CD14-positive monocyte (primary cell): ENCODE measurements around the gene PIGZ. TPM values are rescaled to one million over a fixed set of nuclear protein-coding genes. Genes with fewer than 3 reads are reported as not detected.

Experiments
- DNase-seq, 3 donors: peaks; one replicate each; pipeline ENCODE4 v3.0.0-alpha.2; 2011 to 2022
- H2AFZ ChIP-seq: 2 replicates; pipeline ENCODE4 v1.6.0; 2012; ENCODE audit warnings: mild to moderate bottlenecking, low read depth, low read length, inconsistent platforms; ENCODE audit not compliant: insufficient read depth, poor library complexity, severe bottlenecking
- H3K27ac ChIP-seq, 2 donors: 1 replicate in 1 of 2; 2 replicates in 1 of 2; pipeline ENCODE4 v1.5.1; 2012 to 2013; ENCODE audit warnings: low read length in 2 of 2, control low read depth in 1 of 2, inconsistent platforms in 1 of 2, low read depth in 1 of 2, mild to moderate bottlenecking in 1 of 2
- H3K27me3 ChIP-seq, 2 donors: one replicate each; pipeline versions ENCODE4 v1.6.0 to v1.6.1; 2011 to 2013; ENCODE audit warnings: low read length in 2 of 2; ENCODE audit not compliant: control insufficient read depth in 2 of 2, insufficient read depth in 2 of 2
- H3K36me3 ChIP-seq, 2 donors: replicated peaks in 1 of 2; 1 replicate in 1 of 2; 2 replicates in 1 of 2; pipeline versions ENCODE4 v1.5.1 to v1.6.1; 2012 to 2013; ENCODE audit warnings: low read length in 2 of 2, control low read depth in 1 of 2, inconsistent platforms in 1 of 2, mild to moderate bottlenecking in 1 of 2; ENCODE audit not compliant: insufficient read depth in 2 of 2, control insufficient read depth in 1 of 2
- H3K4me1 ChIP-seq, 2 donors: 1 replicate in 1 of 2; 2 replicates in 1 of 2; pipeline versions ENCODE4 v1.5.1 to v1.6.1; 2012 to 2013; ENCODE audit warnings: low read length in 2 of 2, control low read depth in 1 of 2, inconsistent platforms in 1 of 2, mild to moderate bottlenecking in 1 of 2, moderate library complexity in 1 of 2; ENCODE audit not compliant: insufficient read depth in 2 of 2, control insufficient read depth in 1 of 2
- H3K4me2 ChIP-seq: replicated peaks from 2 replicates; pipeline ENCODE3; 2012; ENCODE audit warnings: low read length, moderate library complexity, mild to moderate bottlenecking; ENCODE audit not compliant: poor library complexity, severe bottlenecking; ENCODE audit errors: extremely low read depth
- H3K4me3 ChIP-seq, 3 experiments: fragments of 200-600 bp in 1 of 3; sonication (generic) in 1 of 3; replicated peaks in 1 of 3; 1 replicate in 2 of 3; 2 replicates in 1 of 3; pipeline ENCODE4 v1.5.1; 2011 to 2013; ENCODE audit warnings: low read length in 3 of 3, mild to moderate bottlenecking in 3 of 3, control low read depth in 2 of 3, low read depth in 2 of 3, inconsistent platforms in 1 of 3, moderate library complexity in 1 of 3
- H3K79me2 ChIP-seq: 2 replicates; pipeline ENCODE4 v1.6.0; 2012; ENCODE audit warnings: mild to moderate bottlenecking, control low read depth, inconsistent platforms, low read length, moderate library complexity; ENCODE audit not compliant: insufficient read depth
- H3K9ac ChIP-seq: 2 replicates; pipeline ENCODE4 v1.6.0; 2017; ENCODE audit warnings: low read length, mild to moderate bottlenecking; ENCODE audit not compliant: insufficient read depth, poor library complexity, severe bottlenecking
- H3K9me3 ChIP-seq, 2 donors: replicated peaks in 1 of 2; 1 replicate in 1 of 2; 2 replicates in 1 of 2; pipeline versions ENCODE4 v1.5.1 to v1.6.1; 2012 to 2013; ENCODE audit warnings: low read length in 2 of 2, control low read depth in 1 of 2; ENCODE audit not compliant: control insufficient read depth in 1 of 2, insufficient read depth in 1 of 2
- H4K20me1 ChIP-seq: 2 replicates; pipeline ENCODE4 v1.6.0; 2012; ENCODE audit warnings: mild to moderate bottlenecking, low read length, control low read depth, moderate library complexity; ENCODE audit not compliant: insufficient read depth
- H3K27ac Mint-ChIP-seq, 7 donors: one replicate each; pipeline ENCODE4 v1.8.0; 2020; ENCODE audit warnings: mild to moderate bottlenecking in 7 of 7, mixed read lengths in 7 of 7, moderate library complexity in 6 of 7, inconsistent platforms in 2 of 7
- H3K27me3 Mint-ChIP-seq, 3 donors: one replicate each; pipeline ENCODE4 v1.8.0; 2021 to 2022; ENCODE audit warnings: low read depth in 3 of 3, mild to moderate bottlenecking in 3 of 3, mixed read lengths in 3 of 3, moderate library complexity in 3 of 3, inconsistent platforms in 1 of 3
- H3K36me3 Mint-ChIP-seq, 2 donors: one replicate each; pipeline ENCODE4 v1.8.0; 2020; ENCODE audit warnings: mixed read lengths in 2 of 2, inconsistent platforms in 1 of 2, mild to moderate bottlenecking in 1 of 2
- H3K4me1 Mint-ChIP-seq: one replicate; pipeline ENCODE4 v1.8.0; 2020; ENCODE audit warnings: mild to moderate bottlenecking, mixed read lengths
- H3K4me3 Mint-ChIP-seq, 2 donors: one replicate each; pipeline ENCODE4 v1.8.0; 2020; ENCODE audit warnings: mild to moderate bottlenecking in 2 of 2, mixed read lengths in 2 of 2, moderate library complexity in 1 of 2
- H3K9me3 Mint-ChIP-seq, 7 donors: one replicate each; pipeline ENCODE4 v1.8.0; 2020 to 2022; ENCODE audit warnings: mixed read lengths in 7 of 7, mild to moderate bottlenecking in 6 of 7, moderate library complexity in 6 of 7, inconsistent platforms in 2 of 7
- WGBS: methylation state at CpG from one replicate; pipeline ENCODE4 v1.1.5; 2013; ENCODE audit warnings: missing lambda C conversion rate; ENCODE audit not compliant: insufficient coverage; 5-methylcytosine and 5-hydroxymethylcytosine counted together
- intact Hi-C, 2 donors: fragments of 100-400 bp; cut with micrococcal nuclease; formaldehyde crosslinking; loops; one replicate each; pipeline versions ENCODE4 v1.15.0 to v1.15.1; 2023
- polyA plus RNA-seq, 3 donors: library from polyadenylated mRNA; depleted of rRNA in 1 of 3; unstranded in 2 of 3; stranded (reverse) in 1 of 3; fragments of 300-500 nt in 2 of 3; fragments of >200 nt in 1 of 3; fragmentation: Illumina TruSeq in 2 of 3; gene quantifications; 1 replicate in 2 of 3; 2 replicates in 1 of 3; pipeline ENCODE4 v1.2.3, GENCODE V29; 2012 to 2021
- TF ChIP-seq, protein P1 (sequence below): fragments of 200-600 bp; IDR thresholded peaks from one replicate; pipeline ENCODE4 v1.8.0; 2022; ENCODE audit warnings: antibody characterized with exemption, mild to moderate bottlenecking

PIGZ gene
- polyA plus RNA-seq, 3 donors: 1.6 to 3.8 (median 1.9) TPM

DNA sequence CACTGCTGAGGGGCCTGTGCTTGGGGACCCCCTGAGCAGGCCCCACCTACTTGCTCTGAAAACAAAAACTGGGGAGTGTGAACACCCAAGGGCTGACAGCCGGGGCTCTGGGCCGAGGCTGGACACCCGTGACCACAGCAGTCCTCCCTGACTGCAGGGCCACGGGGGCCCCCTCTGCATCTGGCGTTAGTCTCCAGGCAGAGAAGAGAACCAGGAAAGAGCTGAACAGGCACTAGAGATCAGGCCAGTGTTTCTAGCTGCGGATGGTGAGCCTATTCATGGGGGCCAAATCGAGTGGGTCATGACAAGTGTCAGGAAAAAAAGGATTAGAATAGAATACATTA, 43.9 kb upstream of the PIGZ start:
- Mint-ChIP-seq H3K4me1 (peaks cover 2% of the 10 kb centered on the region), H3K27me3 (peaks cover 0 to 3% (median 0%) of the 10 kb centered on the region in 3 donors), H3K27ac (no peak overlapping the region), H3K4me3 (no peak overlapping the region), H3K9me3 (no peaks in the 10 kb centered on the region), H3K36me3 (no peaks in the 10 kb centered on the region)
- Histone ChIP-seq H3K4me1 (no peaks in the 10 kb centered on the region), H3K27me3 (no peaks in the 10 kb centered on the region), H3K9ac (no peak overlapping the region), H3K27ac (no peak overlapping the region), H3K9me3 (no peaks in the 10 kb centered on the region), H3K79me2 (no peaks in the 10 kb centered on the region), H3K4me3 (no peak overlapping the region), H2AFZ (no peak overlapping the region), H3K4me2 (no peak overlapping the region), H4K20me1 (no peaks in the 10 kb centered on the region), H3K36me3 (no peaks in the 10 kb centered on the region)
- no peak for DNase-seq
- intact Hi-C loops: no loop called here
- WGBS: 86% methylated on average over 5 of the region's 7 CpGs
- TF ChIP-seq, protein P1, sequence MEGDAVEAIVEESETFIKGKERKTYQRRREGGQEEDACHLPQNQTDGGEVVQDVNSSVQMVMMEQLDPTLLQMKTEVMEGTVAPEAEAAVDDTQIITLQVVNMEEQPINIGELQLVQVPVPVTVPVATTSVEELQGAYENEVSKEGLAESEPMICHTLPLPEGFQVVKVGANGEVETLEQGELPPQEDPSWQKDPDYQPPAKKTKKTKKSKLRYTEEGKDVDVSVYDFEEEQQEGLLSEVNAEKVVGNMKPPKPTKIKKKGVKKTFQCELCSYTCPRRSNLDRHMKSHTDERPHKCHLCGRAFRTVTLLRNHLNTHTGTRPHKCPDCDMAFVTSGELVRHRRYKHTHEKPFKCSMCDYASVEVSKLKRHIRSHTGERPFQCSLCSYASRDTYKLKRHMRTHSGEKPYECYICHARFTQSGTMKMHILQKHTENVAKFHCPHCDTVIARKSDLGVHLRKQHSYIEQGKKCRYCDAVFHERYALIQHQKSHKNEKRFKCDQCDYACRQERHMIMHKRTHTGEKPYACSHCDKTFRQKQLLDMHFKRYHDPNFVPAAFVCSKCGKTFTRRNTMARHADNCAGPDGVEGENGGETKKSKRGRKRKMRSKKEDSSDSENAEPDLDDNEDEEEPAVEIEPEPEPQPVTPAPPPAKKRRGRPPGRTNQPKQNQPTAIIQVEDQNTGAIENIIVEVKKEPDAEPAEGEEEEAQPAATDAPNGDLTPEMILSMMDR: no peak

DNA sequence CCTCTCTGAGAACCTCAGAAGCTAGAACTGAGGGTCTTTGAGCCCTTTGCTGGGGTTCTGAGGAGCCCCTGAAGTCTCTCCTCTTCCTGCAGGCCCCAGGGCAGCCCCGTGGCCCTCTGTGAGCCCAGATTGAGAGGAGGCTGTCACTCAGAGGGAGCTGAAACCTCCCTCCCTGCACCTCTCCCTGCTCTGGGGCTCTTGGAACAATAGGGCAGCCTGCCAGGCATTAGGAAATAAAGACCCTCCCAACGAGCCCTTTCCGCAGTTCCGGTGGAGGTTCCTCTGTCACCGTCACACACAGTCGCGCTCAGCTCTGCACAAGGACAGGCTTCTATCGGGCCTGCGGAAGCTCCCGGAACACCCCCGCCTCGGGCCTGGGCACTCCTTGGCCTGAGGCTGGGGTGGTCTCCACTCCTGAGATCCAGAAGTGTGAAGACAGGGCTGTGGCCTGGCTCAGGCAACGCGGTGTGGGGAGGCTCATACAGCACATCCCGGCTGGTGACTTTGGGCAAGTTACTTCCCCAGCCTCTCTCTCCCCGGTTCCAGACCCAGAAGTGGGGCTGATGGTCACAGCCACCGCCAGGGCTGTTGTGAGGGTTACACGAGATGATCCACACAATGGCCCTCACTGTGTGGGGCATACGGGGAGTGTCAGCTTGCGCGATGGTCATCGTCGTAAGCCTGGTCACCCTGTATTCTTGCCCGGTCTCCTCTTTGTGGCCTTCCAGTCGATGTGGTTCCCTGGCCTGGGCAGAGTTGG, 43.3 kb upstream of the PIGZ start:
- Mint-ChIP-seq H3K27me3 (peaks cover 0 to 3% (median 0%) of the 10 kb centered on the region in 3 donors), H3K4me3 (no peak overlapping the region), H3K9me3 (no peaks in the 10 kb centered on the region), H3K27ac (no peak overlapping the region), H3K36me3 (no peaks in the 10 kb centered on the region), H3K4me1 (peaks cover 2% of the 10 kb centered on the region)
- no peaks in the 10 kb centered on the region for H4K20me1 ChIP-seq
- H3K79me2 ChIP-seq: no peaks in the 10 kb centered on the region
- no peak overlapping the region for H3K4me2 ChIP-seq
- intact Hi-C loops: no loop called here
- no peaks in the 10 kb centered on the region for H3K4me1 ChIP-seq
- no peak overlapping the region for H3K4me3 ChIP-seq
- no peak overlapping the region for H2AFZ ChIP-seq
- no peaks in the 10 kb centered on the region for H3K27me3 ChIP-seq
- H3K36me3 ChIP-seq: no peaks in the 10 kb centered on the region
- H3K9me3 ChIP-seq: no peaks in the 10 kb centered on the region
- TF ChIP-seq, protein P1: no peak
- WGBS: 91% methylated on average over 21 of the region's 25 CpGs
- H3K9ac ChIP-seq: no peak overlapping the region
- DNase-seq: no peak
- no peak overlapping the region for H3K27ac ChIP-seq
